HG03097 (cell line): ENCODE results near the gene RNU6-1.

ENCODE experiments used
- ATAC-seq: cut with Tn5 transposase; IDR thresholded peaks from one replicate; pipeline ENCODE4 v1.9.1; 2021; ENCODE audit not compliant: unreplicated experiment, low FRiP score

Gene RNU6-1

GRCh38 chr15:67839929-67840748, at the start of gene RNU6-1:
Gene RNU6-1 (minus strand): TSS chr15:67840045.
- peak; percentile 67 for ATAC-seq

GRCh38 chr15:67887776-67888175, 47.9 kb upstream of the RNU6-1 start:
- ATAC-seq = no peak

DNA sequence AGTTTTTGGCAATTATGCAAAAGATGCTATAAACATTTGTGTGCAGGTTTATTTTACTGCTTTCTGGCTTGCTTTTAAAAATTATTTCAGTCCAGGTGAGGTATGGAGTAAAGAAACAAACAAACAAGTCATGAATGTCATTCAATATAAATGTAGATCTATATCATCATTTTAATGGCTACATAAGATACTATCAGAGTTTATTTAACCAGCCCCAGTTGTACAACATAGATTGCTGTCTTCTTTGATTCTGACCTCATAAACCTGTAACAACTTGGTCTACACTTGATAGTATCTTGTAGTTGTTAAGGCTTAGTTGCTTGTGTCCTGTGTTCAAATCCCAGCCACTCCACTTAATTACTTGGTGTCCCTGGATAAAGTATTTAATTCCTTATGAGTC, 46.0 kb upstream of the RNU6-1 start:
- ATAC-seq = no peak

DNA sequence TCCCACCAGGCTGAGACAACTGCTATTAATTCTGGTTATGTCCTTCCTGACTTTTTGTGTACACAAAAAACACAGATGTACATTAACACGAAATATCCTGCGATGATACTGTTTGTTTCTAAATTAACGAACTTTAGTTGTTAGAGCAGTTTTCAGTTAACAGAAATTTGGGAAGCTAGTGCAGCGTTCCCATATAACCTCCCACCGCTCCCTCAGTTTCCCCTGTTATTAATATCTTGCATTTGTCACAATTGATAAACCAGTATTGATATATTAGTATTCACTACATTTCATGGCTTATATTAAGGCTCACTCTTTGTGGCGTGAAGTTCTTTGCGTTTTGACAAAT, 45.3 kb upstream of the RNU6-1 start:
- no peak for ATAC-seq

- ATAC-seq = no peak
Observed at GRCh38 chr15:67884514-67885174, 44.8 kb upstream of the RNU6-1 start.

GRCh38 chr15:67884009-67884408, 44.2 kb upstream of the RNU6-1 start:
- ATAC-seq = no peak

- no peak for ATAC-seq
Observed at GRCh38 chr15:67883234-67883773, 43.5 kb upstream of the RNU6-1 start.

- no peak for ATAC-seq
Observed at GRCh38 chr15:67882487-67883233, 42.8 kb upstream of the RNU6-1 start.

DNA sequence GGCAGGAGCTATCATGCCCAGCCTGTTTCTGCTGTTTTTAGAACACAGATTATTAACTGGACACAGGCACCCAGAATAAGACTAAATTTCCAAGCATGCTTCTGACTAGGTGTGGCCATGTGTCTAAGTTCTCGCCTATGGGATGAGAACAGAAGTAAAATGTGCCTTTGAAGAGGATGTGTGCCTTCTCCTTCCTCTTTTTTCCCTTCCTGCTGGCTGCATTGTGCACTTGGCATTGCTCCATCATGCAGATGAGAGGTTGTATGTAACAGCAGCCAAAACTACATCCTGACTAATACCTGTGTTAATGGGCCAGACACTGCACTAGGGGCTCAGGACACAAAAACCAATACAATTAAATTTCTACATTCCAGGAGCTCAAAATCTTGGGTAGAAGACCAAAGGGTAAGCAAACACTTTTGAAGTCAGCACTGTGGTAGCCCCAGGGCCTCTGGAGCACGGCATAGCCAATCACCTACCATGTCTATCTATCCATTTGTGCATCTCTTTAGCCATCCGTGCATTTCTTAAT, 40.9 kb upstream of the RNU6-1 start:
- no peak for ATAC-seq

DNA sequence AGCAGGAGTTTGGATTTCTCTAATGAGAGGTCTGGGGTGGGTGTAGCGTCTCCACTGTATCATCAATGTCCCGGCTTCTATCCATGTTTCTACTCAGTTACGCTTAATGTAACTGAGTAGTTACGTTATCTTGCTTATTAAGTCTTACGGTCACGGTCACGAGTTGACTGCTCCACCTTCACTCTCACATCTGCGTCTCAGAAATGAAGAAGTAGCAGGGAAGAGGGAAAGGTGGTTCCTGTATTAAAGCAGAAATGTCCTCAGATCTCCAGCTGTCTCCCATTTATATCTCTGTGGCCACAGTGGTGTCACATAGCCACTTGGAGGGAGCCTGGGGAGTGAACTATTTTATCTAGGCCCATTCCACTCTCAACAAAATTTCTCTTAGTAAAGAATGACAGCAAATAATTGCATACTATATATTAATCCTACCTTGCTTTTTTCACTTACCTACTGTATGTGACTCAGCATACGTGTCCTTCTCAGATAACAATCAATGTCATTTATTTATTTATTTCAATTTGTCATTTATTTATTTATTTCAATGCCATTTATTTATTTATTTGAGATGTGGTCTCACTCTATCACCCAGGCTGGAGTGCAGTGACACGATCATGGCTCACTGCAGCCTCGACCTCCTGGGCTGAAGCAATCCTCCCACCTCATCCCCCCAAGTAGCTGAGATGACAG, 39.7 kb upstream of the RNU6-1 start:
- ATAC-seq = no peak

- no peak for ATAC-seq
Observed at GRCh38 chr15:67878712-67879206, 38.9 kb upstream of the RNU6-1 start.

DNA sequence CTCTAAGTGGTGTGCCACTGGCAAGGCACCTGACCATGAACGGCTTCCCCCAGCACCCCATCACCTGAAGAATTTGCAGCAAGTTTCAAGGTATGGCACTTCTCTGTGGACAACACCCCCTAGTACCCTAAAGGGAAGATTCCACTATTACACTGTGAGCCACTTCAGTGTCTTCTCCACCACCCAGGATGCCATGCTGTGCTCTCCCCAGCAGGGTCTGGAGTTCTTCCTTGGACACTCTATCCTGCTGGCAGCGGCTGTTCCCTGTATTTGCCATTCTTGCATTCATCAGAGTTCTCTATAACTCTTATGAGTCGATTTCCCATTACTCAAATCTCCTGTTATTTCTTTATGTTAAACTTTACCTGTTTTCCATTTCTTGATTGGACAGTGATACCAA, 33.9 kb upstream of the RNU6-1 start:
- ATAC-seq = no peak

DNA sequence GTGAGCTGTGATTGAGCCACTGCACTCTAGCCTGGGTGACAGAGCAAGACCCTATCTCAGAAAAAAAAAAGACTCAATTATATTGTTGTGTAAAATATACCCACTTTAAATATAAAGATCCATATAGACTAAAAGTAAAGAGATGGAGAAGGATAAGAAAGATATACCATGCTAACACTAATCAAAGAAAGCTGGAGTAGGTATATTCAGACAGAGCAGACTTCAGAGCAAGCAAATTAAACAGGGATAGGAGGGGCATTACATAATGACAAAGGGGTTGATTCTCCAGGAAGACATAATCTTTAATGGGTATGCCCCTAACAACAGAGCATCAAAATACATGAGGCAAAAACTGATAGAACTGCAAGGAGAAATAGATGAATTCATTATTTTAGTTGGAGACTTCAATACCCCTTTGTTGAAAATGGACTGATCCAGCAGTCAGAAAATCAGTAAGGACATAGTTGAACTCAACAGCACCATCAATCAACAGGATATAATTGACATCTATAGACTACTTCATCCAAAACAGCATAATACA, 31.1 kb upstream of the RNU6-1 start:
- no peak for ATAC-seq

DNA sequence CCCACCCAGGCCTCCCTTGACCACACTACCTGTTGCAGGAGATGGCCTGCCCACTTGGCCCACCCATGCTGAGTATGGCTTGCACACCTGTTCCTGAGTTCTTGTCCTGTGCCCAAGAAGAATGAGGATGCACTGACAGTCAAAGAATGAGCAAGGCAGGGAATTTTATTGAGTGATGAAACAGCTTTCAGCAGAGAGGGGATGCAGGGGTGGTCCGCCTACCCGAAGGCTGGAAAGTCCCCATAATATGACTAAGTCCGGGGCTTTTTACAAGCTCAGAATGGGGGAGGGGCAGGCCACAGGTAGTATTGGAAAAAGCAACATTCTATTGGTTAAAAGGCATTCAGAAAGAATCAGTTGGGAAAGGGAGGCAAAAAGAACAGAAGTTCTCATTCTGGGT, 29.9 kb upstream of the RNU6-1 start:
- ATAC-seq = no peak

DNA sequence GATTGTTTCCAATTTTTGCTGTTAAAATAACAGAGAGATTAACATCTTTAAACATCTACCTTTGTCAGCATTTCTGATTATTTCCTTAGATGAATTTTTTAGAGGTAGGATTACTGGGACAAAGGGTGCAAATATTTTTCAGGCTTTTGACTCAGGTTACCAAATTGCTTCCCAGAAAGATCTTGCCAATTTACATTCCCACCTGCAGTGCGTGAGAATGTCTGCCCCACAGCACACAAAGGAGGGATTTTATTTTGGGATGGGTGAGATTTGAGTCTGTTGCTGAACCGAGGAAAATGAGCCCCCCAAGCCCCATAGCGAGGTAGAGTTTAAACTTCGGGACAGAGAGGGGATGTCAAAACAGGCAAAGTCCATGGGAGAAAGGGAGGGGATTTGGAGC, 25.9 kb upstream of the RNU6-1 start:
- ATAC-seq = no peak

GRCh38 chr15:67865331-67865730, 25.5 kb upstream of the RNU6-1 start:
- ATAC-seq = no peak

GRCh38 chr15:67863442-67863987, 23.7 kb upstream of the RNU6-1 start:
- peak; percentile 79 for ATAC-seq

- peak; percentile 15 for ATAC-seq
Observed at GRCh38 chr15:67862750-67863441, 23.1 kb upstream of the RNU6-1 start.

GRCh38 chr15:67861983-67862382, 22.1 kb upstream of the RNU6-1 start:
- ATAC-seq = no peak
